HG03520 (cell line): ENCODE data around the gene FXYD6.

ENCODE experiments used
- ATAC-seq: cut with Tn5 transposase; IDR thresholded peaks from one replicate; pipeline ENCODE4 v1.9.1; 2021; ENCODE audit warnings: mild to moderate bottlenecking, moderate library complexity; ENCODE audit not compliant: unreplicated experiment

Gene FXYD6

GRCh38 chr11:117888139-117888566, 11.7 kb upstream of the FXYD6 start:
- ATAC-seq, result no peak

GRCh38 chr11:117887431-117888138, 11.1 kb upstream of the FXYD6 start:
- no peak for ATAC-seq

GRCh38 chr11:117885777-117886176, 9.3 kb upstream of the FXYD6 start:
- no peak for ATAC-seq

GRCh38 chr11:117884994-117885393, 8.5 kb upstream of the FXYD6 start:
- ATAC-seq, result no peak

- ATAC-seq, result no peak
Observed at GRCh38 chr11:117883063-117883462, 6.6 kb upstream of the FXYD6 start.

- ATAC-seq, result no peak
Observed at GRCh38 chr11:117882311-117882905, 6.0 kb upstream of the FXYD6 start.

- ATAC-seq, result no peak
Observed at GRCh38 chr11:117881217-117881616, 4.8 kb upstream of the FXYD6 start.

GRCh38 chr11:117879516-117880480, 3.3 kb upstream of the FXYD6 start:
- no peak for ATAC-seq

- ATAC-seq, result no peak
Observed at GRCh38 chr11:117878939-117879475, 2.5 kb upstream of the FXYD6 start.

- ATAC-seq, result no peak
Observed at GRCh38 chr11:117878314-117878938, 2.0 kb upstream of the FXYD6 start.

- ATAC-seq, result no peak
Observed at GRCh38 chr11:117877120-117877784, 794 bp upstream of the FXYD6 start.

- no peak for ATAC-seq
Observed at GRCh38 chr11:117876059-117876340, 458 bp downstream of the FXYD6 start.

- ATAC-seq, result no peak
Observed at GRCh38 chr11:117875382-117876058, 938 bp downstream of the FXYD6 start.

- no peak for ATAC-seq
Observed at GRCh38 chr11:117874910-117875381, 1.5 kb downstream of the FXYD6 start.

GRCh38 chr11:117874253-117874909, 2.1 kb downstream of the FXYD6 start:
- no peak for ATAC-seq

GRCh38 chr11:117873828-117874125, 2.7 kb downstream of the FXYD6 start:
- ATAC-seq, result no peak

GRCh38 chr11:117872975-117873827, 3.3 kb downstream of the FXYD6 start:
- ATAC-seq, result no peak

GRCh38 chr11:117872420-117872961, 4.0 kb downstream of the FXYD6 start:
- no peak for ATAC-seq
